ENCODE data around the gene ARHGEF38.

GRCh38 chr4:105536601-105537000, 15.8 kb upstream of the ARHGEF38 start:
- no peak for TF ChIP-seq CTCF (IDR thresholded peaks at IDR 0.05; ENCODE audit: low read depth, low read length, missing input control)
- no peak for TF ChIP-seq EGR1 (IDR thresholded peaks at IDR 0.05; ENCODE audit: low read depth in 2 of 2)

All from liver (tissue), 3 donors.